ENCODE data around the gene KIR3DL1.

DNA sequence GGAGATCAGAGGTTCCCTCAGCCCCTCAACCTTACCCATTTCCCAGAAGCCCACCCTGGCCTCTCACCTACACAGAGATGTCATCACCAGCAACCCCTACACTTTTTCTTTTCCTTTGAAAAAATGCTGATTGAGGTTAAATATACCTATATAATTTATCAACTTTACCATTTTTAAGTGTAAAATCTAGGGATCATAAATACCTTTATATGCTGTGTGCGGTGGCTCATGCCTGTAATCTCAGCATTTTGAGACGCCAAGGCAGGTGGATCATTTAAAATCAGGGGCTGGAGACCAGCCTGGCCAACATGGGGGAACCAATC, 9.8 kb upstream of the KIR3DL1 start:
- TF ChIP-seq NFRKB (IDR thresholded peaks at IDR 0.05), result no peak
- TF ChIP-seq HDGF (IDR thresholded peaks at IDR 0.05; ENCODE audit: borderline replicate concordance), result no peak
- TF ChIP-seq, protein P1, sequence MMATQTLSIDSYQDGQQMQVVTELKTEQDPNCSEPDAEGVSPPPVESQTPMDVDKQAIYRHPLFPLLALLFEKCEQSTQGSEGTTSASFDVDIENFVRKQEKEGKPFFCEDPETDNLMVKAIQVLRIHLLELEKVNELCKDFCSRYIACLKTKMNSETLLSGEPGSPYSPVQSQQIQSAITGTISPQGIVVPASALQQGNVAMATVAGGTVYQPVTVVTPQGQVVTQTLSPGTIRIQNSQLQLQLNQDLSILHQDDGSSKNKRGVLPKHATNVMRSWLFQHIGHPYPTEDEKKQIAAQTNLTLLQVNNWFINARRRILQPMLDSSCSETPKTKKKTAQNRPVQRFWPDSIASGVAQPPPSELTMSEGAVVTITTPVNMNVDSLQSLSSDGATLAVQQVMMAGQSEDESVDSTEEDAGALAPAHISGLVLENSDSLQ (IDR thresholded peaks at IDR 0.05), result no peak
- no peak for TF ChIP-seq FOXA1 (IDR thresholded peaks at IDR 0.05)
- TF ChIP-seq TARDBP (IDR thresholded peaks at IDR 0.05), result no peak
- no peak for TF ChIP-seq FOXM1 (IDR thresholded peaks at IDR 0.05; ENCODE audit: borderline replicate concordance)
- no peak for TF ChIP-seq SUZ12 (IDR thresholded peaks at IDR 0.05)
- TF ChIP-seq CTBP1 (IDR thresholded peaks at IDR 0.05; ENCODE audit: borderline replicate concordance), result no peak
- no peak for TF ChIP-seq BHLHE40 (IDR thresholded peaks at IDR 0.05; ENCODE audit: borderline replicate concordance)
- TF ChIP-seq FOXK2 (IDR thresholded peaks at IDR 0.05), result no peak
- TF ChIP-seq SP1 (IDR thresholded peaks at IDR 0.05), result no peak
- no peak for TF ChIP-seq ZNF384 (IDR thresholded peaks at IDR 0.05)

All from HEK293T (cell line).